H1 (cell line): ENCODE results near the gene HAUS2. TPM values are rescaled to one million over a fixed set of nuclear protein-coding genes. Genes with fewer than 3 reads are reported as not detected.

Source experiments
- ASH2L ChIP-seq: fragments of 200-600, 300-600 bp; sonication (generic); IDR thresholded peaks from one replicate; pipeline ENCODE4 v1.7.1; 2017; ENCODE audit warnings: low read length
- CBX5 ChIP-seq: fragments of 300-800, 300-1000 bp; sonication (generic); IDR thresholded peaks from 2 replicates; pipeline ENCODE4 v1.7.1; 2016; ENCODE audit warnings: antibody characterized with exemption, low read length, low read depth
- GTF2F1 ChIP-seq: IDR thresholded peaks from 2 replicates; pipeline ENCODE4 v1.6.1; 2012; ENCODE audit warnings: low read depth, low read length, improper control_type of control experiment, borderline replicate concordance
- POLR2A ChIP-seq, 2 experiments: IDR thresholded peaks; 1 replicate in 1 of 2; 2 replicates in 1 of 2; pipeline ENCODE4 v1.6.1; 2011; ENCODE audit warnings: low read depth in 2 of 2, low read length in 2 of 2, mild to moderate bottlenecking in 2 of 2; ENCODE audit errors: control extremely low read depth in 1 of 2
- RBBP5 ChIP-seq: IDR thresholded peaks from 2 replicates; pipeline ENCODE4 v1.7.1; 2012; ENCODE audit warnings: low read depth, mild to moderate bottlenecking, inconsistent platforms, low read length, moderate library complexity, borderline replicate concordance
- SIN3A ChIP-seq, 2 experiments: IDR thresholded peaks in 1 of 2; conservative IDR thresholded peaks in 1 of 2; 2 replicates each; pipeline ENCODE4 v1.6.1; 2011 to 2012; ENCODE audit warnings: low read length in 2 of 2, improper control_type of control experiment in 1 of 2, low read depth in 1 of 2, mild to moderate bottlenecking in 1 of 2
- polyA plus RNA-seq, 7 experiments: library from polyadenylated mRNA; depleted of rRNA in 3 of 7; stranded (reverse) in 5 of 7; unstranded in 2 of 7; fragments of >200 nt in 5 of 7; fragments of 200-250 nt in 2 of 7; gene quantifications; 1 replicate in 5 of 7; 2 replicates in 1 of 7; 4 replicates in 1 of 7; pipeline versions ENCODE4 v1.2.1 to v1.2.3, GENCODE V29; 2011 to 2013; ENCODE audit warnings: missing spikeins in 2 of 7, mixed read lengths in 2 of 7
- total RNA-seq: library from RNA; stranded (reverse); fragmentation: NEBNext Ultra II Directional; extraction: Animal tissue kit (Norgen Biotek cat#: 25700); gene quantifications from 2 replicates; pipeline ENCODE4 v1.2.1, GENCODE V29; 2021
- TF ChIP-seq, protein P1 (sequence below): fragments of 300-600 bp; sonication (generic); IDR thresholded peaks from 2 replicates; pipeline ENCODE4 v1.7.1; 2012; ENCODE audit warnings: low read length, moderate library complexity, mild to moderate bottlenecking, inconsistent platforms; ENCODE audit not compliant: insufficient replicate concordance
- TF ChIP-seq, protein P2 (sequence below): IDR thresholded peaks from 2 replicates; pipeline ENCODE4 v1.6.1; 2011; ENCODE audit warnings: low read length, improper control_type of control experiment

Gene HAUS2
- total and polyA plus RNA-seq, 2 of the 8 experiments (the other 6 are each of a cell fraction or from before 2014, with no cell fraction given) = 12.1 to 33.5 TPM

DNA sequence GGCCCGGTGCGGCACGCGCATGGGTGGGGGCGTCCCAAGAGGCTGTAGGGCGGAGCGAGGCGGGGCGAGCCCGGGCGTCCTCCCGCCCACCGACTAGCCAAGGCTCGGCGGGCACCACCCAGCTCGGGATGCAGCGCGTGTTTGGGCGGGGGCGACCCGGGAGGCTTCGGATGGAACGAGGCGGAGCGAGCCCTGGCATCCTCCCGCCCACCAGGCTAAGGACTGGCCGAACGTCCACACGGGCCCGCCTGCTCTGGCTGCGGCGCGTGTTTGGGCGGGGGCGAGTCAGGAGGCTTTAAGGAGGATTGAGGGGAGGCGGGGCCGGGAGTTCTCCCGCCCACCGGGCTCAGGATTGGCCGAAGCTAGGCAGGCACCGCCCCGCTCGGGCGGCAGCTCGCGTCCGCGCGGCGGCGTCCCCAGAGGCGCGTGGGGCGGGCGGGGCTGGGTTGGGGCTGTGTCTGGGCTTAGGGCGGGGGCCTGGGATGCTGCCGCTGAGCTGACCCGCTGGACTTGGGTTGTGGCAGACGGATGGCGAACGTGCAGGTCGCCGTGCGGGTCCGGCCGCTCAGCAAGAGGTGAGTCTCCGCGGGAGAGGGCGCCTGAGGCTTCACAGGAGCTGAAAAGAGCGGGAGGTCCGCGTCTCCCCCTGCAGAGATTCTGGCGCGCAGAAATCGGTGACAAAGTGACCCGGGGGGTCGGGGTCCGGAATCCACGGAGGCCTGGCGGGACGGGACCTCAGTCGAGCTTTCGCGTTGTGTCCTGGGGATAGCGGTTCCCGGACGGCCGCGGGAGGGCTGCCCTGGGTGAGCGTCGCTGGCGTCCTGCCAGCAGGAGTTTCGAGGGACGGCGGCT is 26.8 kb downstream of the HAUS2 start, which contains the start of gene STARD9 (continued):
- TF ChIP-seq, protein P1, sequence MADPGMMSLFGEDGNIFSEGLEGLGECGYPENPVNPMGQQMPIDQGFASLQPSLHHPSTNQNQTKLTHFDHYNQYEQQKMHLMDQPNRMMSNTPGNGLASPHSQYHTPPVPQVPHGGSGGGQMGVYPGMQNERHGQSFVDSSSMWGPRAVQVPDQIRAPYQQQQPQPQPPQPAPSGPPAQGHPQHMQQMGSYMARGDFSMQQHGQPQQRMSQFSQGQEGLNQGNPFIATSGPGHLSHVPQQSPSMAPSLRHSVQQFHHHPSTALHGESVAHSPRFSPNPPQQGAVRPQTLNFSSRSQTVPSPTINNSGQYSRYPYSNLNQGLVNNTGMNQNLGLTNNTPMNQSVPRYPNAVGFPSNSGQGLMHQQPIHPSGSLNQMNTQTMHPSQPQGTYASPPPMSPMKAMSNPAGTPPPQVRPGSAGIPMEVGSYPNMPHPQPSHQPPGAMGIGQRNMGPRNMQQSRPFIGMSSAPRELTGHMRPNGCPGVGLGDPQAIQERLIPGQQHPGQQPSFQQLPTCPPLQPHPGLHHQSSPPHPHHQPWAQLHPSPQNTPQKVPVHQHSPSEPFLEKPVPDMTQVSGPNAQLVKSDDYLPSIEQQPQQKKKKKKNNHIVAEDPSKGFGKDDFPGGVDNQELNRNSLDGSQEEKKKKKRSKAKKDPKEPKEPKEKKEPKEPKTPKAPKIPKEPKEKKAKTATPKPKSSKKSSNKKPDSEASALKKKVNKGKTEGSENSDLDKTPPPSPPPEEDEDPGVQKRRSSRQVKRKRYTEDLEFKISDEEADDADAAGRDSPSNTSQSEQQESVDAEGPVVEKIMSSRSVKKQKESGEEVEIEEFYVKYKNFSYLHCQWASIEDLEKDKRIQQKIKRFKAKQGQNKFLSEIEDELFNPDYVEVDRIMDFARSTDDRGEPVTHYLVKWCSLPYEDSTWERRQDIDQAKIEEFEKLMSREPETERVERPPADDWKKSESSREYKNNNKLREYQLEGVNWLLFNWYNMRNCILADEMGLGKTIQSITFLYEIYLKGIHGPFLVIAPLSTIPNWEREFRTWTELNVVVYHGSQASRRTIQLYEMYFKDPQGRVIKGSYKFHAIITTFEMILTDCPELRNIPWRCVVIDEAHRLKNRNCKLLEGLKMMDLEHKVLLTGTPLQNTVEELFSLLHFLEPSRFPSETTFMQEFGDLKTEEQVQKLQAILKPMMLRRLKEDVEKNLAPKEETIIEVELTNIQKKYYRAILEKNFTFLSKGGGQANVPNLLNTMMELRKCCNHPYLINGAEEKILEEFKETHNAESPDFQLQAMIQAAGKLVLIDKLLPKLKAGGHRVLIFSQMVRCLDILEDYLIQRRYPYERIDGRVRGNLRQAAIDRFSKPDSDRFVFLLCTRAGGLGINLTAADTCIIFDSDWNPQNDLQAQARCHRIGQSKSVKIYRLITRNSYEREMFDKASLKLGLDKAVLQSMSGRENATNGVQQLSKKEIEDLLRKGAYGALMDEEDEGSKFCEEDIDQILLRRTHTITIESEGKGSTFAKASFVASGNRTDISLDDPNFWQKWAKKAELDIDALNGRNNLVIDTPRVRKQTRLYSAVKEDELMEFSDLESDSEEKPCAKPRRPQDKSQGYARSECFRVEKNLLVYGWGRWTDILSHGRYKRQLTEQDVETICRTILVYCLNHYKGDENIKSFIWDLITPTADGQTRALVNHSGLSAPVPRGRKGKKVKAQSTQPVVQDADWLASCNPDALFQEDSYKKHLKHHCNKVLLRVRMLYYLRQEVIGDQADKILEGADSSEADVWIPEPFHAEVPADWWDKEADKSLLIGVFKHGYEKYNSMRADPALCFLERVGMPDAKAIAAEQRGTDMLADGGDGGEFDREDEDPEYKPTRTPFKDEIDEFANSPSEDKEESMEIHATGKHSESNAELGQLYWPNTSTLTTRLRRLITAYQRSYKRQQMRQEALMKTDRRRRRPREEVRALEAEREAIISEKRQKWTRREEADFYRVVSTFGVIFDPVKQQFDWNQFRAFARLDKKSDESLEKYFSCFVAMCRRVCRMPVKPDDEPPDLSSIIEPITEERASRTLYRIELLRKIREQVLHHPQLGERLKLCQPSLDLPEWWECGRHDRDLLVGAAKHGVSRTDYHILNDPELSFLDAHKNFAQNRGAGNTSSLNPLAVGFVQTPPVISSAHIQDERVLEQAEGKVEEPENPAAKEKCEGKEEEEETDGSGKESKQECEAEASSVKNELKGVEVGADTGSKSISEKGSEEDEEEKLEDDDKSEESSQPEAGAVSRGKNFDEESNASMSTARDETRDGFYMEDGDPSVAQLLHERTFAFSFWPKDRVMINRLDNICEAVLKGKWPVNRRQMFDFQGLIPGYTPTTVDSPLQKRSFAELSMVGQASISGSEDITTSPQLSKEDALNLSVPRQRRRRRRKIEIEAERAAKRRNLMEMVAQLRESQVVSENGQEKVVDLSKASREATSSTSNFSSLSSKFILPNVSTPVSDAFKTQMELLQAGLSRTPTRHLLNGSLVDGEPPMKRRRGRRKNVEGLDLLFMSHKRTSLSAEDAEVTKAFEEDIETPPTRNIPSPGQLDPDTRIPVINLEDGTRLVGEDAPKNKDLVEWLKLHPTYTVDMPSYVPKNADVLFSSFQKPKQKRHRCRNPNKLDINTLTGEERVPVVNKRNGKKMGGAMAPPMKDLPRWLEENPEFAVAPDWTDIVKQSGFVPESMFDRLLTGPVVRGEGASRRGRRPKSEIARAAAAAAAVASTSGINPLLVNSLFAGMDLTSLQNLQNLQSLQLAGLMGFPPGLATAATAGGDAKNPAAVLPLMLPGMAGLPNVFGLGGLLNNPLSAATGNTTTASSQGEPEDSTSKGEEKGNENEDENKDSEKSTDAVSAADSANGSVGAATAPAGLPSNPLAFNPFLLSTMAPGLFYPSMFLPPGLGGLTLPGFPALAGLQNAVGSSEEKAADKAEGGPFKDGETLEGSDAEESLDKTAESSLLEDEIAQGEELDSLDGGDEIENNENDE = no peak
- TF ChIP-seq SIN3A (conservative IDR thresholded peaks at IDR 0.05 in 1 of 2, IDR thresholded peaks at IDR 0.05 in 1 of 2; ENCODE audit: low read depth in 1 of 2, low read length in 2 of 2) (no peak), POLR2A (IDR thresholded peaks at IDR 0.05; ENCODE audit: control extremely low read depth in 1 of 2, low read depth in 2 of 2, low read length in 2 of 2) (peak in 1 of 2 experiments; percentile 71; a peak in 2 of 3 replicates), CBX5 (no peak), GTF2F1 (no peak), ASH2L (peak; percentile 42), RBBP5 (peak; percentile 50; the same call in 1 of the 2 replicates)
- TF ChIP-seq, protein P2, sequence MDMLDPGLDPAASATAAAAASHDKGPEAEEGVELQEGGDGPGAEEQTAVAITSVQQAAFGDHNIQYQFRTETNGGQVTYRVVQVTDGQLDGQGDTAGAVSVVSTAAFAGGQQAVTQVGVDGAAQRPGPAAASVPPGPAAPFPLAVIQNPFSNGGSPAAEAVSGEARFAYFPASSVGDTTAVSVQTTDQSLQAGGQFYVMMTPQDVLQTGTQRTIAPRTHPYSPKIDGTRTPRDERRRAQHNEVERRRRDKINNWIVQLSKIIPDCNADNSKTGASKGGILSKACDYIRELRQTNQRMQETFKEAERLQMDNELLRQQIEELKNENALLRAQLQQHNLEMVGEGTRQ = 0 out of 2 replicates have a peak, but pooled peaks have one; percentile 9
